Ascending aorta (tissue), 2 donors: ENCODE results near the gene SLC25A36. TPM values are rescaled to one million over a fixed set of nuclear protein-coding genes. Genes with fewer than 3 reads are reported as not detected.
A peak's percentile ranks its signal among the peaks of the same experiment; 100 is the strongest.

Experiments
- DNase-seq, 2 donors: peaks; one replicate each; pipeline ENCODE4 v3.0.0-alpha.2; 2019; ENCODE audit warnings: low spot score in 2 of 2
- H3K27ac ChIP-seq, 2 donors: fragments of 200-600 bp; sonication (generic); one replicate each; pipeline ENCODE4 v1.5.1; 2016 to 2017; ENCODE audit warnings: mild to moderate bottlenecking in 1 of 2
- H3K27me3 ChIP-seq: fragments of 200-600 bp; sonication (generic); one replicate; pipeline ENCODE4 v1.5.1; 2017
- H3K36me3 ChIP-seq, 2 donors: fragments of 200-600 bp; sonication (generic); one replicate each; pipeline ENCODE4 v1.5.1; 2016
- H3K4me1 ChIP-seq, 2 donors: fragments of 200-600 bp; sonication (generic); one replicate each; pipeline ENCODE4 v1.5.1; 2016 to 2017; ENCODE audit warnings: mild to moderate bottlenecking in 1 of 2
- H3K4me3 ChIP-seq, 2 donors: fragments of 200-600 bp; sonication (generic); one replicate each; pipeline ENCODE4 v1.5.1; 2016 to 2017; ENCODE audit warnings: mild to moderate bottlenecking in 1 of 2
- H3K9me3 ChIP-seq, 2 donors: fragments of 200-600 bp; sonication (generic); one replicate each; pipeline ENCODE4 v1.5.1; 2016
- intact Hi-C: fragments of 100-400 bp; cut with DNase I; formaldehyde crosslinking; loops from one replicate; pipeline ENCODE4 v1.15.1; 2023
- total RNA-seq: library from RNA; depleted of rRNA; stranded (reverse); fragments of >200 nt; gene quantifications from one replicate; pipeline ENCODE4 v1.1.0, GENCODE V29; 2016
- TF ChIP-seq, protein P1 (sequence below), 3 experiments: fragments of 200-600 bp in 2 of 3; fragments of 450-650 bp in 1 of 3; sonication (generic) in 2 of 3; IDR thresholded peaks; one replicate each; pipeline ENCODE4 v1.5.1; 2016 to 2019; ENCODE audit warnings: antibody characterized with exemption in 3 of 3, mild to moderate bottlenecking in 1 of 3, moderate library complexity in 1 of 3

SLC25A36 gene
- total RNA-seq, 1 donor from 2014 or later = 19.1 TPM

- H3K4me3 ChIP-seq = no peak overlapping the region
- no peaks in the 10 kb centered on the region for H3K27me3 ChIP-seq
- no peak for DNase-seq
- intact Hi-C loops = no loop called here
- no peak overlapping the region for H3K27ac ChIP-seq
- no peaks in the 10 kb centered on the region for H3K4me1 ChIP-seq
- TF ChIP-seq, protein P1, sequence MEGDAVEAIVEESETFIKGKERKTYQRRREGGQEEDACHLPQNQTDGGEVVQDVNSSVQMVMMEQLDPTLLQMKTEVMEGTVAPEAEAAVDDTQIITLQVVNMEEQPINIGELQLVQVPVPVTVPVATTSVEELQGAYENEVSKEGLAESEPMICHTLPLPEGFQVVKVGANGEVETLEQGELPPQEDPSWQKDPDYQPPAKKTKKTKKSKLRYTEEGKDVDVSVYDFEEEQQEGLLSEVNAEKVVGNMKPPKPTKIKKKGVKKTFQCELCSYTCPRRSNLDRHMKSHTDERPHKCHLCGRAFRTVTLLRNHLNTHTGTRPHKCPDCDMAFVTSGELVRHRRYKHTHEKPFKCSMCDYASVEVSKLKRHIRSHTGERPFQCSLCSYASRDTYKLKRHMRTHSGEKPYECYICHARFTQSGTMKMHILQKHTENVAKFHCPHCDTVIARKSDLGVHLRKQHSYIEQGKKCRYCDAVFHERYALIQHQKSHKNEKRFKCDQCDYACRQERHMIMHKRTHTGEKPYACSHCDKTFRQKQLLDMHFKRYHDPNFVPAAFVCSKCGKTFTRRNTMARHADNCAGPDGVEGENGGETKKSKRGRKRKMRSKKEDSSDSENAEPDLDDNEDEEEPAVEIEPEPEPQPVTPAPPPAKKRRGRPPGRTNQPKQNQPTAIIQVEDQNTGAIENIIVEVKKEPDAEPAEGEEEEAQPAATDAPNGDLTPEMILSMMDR (IDR thresholded peaks at IDR 0.05) = no peak
- no peaks in the 10 kb centered on the region for H3K9me3 ChIP-seq
- no peaks in the 10 kb centered on the region for H3K36me3 ChIP-seq
Measured at GRCh38 chr3:140913728-140914127, 27.9 kb upstream of the SLC25A36 start.

DNA sequence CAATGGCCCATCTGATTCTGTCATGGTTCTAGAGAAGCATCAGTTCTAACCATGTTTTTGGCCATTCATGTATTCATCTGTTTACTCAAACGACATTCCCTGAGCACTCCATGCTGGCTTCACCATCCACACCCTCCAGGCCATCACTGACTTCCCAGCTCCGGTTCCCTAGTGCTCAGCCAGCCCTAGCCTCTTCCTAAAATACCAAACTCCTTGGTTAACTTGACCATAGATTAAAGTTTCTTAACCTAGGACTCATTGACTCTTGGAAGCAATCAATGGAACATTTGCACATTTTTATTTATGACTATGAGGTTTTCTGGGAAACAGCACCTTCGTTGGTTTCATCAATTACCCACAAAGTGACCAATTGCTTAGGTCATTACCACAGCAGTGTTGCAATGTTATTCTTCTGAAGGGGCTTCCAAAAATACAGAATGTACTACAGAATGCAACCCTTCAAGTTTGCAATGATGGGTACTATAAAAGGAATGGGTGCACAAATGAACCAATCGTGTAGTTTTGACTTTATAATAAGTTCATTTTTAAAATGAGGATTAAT is 27.2 kb upstream of the SLC25A36 start:
- H3K27ac ChIP-seq = no peak overlapping the region
- intact Hi-C loops = no loop called here
- DNase-seq = no peak
- no peak overlapping the region for H3K4me3 ChIP-seq
- no peaks in the 10 kb centered on the region for H3K4me1 ChIP-seq
- no peaks in the 10 kb centered on the region for H3K27me3 ChIP-seq
- H3K36me3 ChIP-seq = no peaks in the 10 kb centered on the region
- no peaks in the 10 kb centered on the region for H3K9me3 ChIP-seq
- TF ChIP-seq, protein P1 (IDR thresholded peaks at IDR 0.05) = no peak

DNA sequence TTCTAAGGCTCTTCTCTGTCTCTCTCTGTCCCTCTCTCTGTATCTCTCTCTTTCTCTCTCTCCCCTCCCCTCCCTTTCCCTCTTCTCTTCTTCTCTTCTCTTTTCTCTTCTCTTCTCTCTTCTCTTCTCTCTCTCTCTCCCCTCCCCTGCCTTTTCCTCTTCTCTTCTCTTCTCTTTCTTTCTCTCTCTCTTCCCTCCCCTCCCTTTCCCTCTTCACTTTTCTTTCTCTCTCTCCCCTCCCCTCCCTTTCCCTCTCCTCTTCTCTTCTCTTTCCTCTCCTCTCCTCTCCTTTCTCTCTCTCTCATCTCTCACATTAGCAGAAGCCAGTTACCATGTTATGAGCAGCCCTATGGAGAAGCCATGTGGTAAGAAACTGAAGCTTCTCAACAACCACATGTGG is 25.0 kb upstream of the SLC25A36 start:
- H3K9me3 ChIP-seq = no peaks in the 10 kb centered on the region
- no peaks in the 10 kb centered on the region for H3K27me3 ChIP-seq
- H3K4me3 ChIP-seq = no peak overlapping the region
- no peaks in the 10 kb centered on the region for H3K36me3 ChIP-seq
- TF ChIP-seq, protein P1 (IDR thresholded peaks at IDR 0.05) = no peak
- H3K27ac ChIP-seq = no peak overlapping the region
- intact Hi-C loops = no loop called here
- no peaks in the 10 kb centered on the region for H3K4me1 ChIP-seq
- DNase-seq = no peak

DNA sequence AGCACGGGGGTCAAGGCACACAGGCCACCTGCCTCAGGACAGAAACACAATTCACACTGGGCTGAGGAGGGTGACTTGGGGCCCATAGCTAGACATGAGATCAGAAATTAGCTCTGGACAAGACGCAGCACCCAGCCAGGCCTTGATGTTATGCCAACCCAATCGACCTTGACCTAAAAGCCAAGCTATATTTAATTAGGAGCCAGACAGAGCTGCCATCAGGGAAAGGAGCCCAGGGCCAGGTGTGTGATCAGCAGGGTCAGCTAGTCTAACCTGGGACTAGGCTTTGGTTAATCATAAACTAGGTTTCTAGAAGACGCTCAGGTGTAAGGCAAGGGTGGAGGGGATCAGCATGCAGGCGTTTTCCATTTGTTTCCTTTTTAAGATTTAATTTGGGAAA is 23.9 kb upstream of the SLC25A36 start:
- intact Hi-C loops = no loop called here
- TF ChIP-seq, protein P1 (IDR thresholded peaks at IDR 0.05) = no peak
- no peaks in the 10 kb centered on the region for H3K36me3 ChIP-seq
- H3K9me3 ChIP-seq = no peaks in the 10 kb centered on the region
- no peak overlapping the region for H3K27ac ChIP-seq
- no peaks in the 10 kb centered on the region for H3K4me1 ChIP-seq
- H3K4me3 ChIP-seq = no peak overlapping the region
- DNase-seq = no peak
- H3K27me3 ChIP-seq = no peaks in the 10 kb centered on the region

DNA sequence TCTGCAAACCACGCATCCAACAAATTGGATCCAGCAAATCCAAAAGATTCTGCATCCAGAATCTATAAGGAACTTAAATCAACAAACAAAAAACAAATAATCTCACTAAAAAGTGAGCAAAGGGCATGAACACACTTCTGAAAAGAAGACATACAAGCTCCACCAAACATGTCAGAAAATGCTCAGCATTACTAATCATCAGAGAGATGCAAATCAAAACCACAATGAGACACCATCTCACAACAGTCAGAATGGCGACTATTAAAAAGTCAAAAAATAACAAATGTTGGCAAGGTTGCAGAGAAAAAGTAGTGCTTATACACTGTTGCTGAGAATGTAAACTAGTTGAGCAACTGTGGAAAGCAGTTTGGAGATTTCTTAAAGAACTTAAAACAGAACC is 21.6 kb upstream of the SLC25A36 start:
- H3K27ac ChIP-seq = no peak overlapping the region
- TF ChIP-seq, protein P1 (IDR thresholded peaks at IDR 0.05) = no peak
- no peak overlapping the region for H3K4me3 ChIP-seq
- no peak for DNase-seq
- no peaks in the 10 kb centered on the region for H3K27me3 ChIP-seq
- no peaks in the 10 kb centered on the region for H3K4me1 ChIP-seq
- H3K9me3 ChIP-seq = no peaks in the 10 kb centered on the region
- intact Hi-C loops = no loop called here
- no peaks in the 10 kb centered on the region for H3K36me3 ChIP-seq

GRCh38 chr3:140922634-140923033 is 19.0 kb upstream of the SLC25A36 start:
- H3K36me3 ChIP-seq = no peaks in the 10 kb centered on the region
- no peak for DNase-seq
- intact Hi-C loops = no loop called here
- H3K4me1 ChIP-seq = no peaks in the 10 kb centered on the region
- H3K4me3 ChIP-seq = no peak overlapping the region
- TF ChIP-seq, protein P1 (IDR thresholded peaks at IDR 0.05) = peak in 1 of 3 experiments; percentile 24
- H3K27ac ChIP-seq = no peak overlapping the region
- no peaks in the 10 kb centered on the region for H3K27me3 ChIP-seq
- H3K9me3 ChIP-seq = no peaks in the 10 kb centered on the region
